Kidney glomerular epithelial cell (primary cell): ENCODE measurements around the gene MRM3.
"Not testable (repeated sequence)": the region's sequence is repeated elsewhere in the genome, so short reads cannot be mapped to it uniquely, and the experiment has no call there.

Source experiments
- DNase-seq: peaks from one replicate; lab custom pipeline; 2025; lab: John Stamatoyannopoulos, UW

MRM3 gene

DNA sequence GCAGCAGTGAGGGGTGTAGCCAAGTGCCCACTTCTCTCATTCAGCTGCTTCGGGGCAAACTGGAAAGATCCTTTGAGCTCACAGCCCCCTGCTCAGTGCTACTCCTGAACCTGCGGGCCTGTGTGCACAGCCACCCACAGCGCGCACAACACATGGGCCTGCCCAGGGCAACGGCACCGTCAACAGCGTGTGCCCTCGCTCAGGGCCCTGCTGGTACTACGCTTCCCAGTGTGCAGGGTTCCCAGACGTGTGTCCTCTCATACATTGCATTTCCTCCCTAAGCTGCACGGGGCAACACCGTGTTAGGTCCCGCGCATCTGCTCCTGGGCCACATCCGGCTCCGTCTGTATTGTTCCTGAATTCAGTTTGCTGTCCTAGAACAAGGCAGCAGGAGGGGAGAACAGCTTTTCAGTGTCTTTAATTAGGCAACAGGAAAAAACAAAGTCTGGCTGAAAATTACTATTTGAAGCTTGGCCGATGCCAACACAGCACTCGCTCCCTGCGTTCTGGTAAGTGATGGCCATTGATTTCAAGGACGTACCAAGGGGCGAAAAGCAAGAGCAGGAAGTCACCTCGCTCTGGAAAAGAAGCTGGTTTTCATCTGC lies 15.2 kb downstream of the MRM3 start:
- DNase-seq = no peak

DNA sequence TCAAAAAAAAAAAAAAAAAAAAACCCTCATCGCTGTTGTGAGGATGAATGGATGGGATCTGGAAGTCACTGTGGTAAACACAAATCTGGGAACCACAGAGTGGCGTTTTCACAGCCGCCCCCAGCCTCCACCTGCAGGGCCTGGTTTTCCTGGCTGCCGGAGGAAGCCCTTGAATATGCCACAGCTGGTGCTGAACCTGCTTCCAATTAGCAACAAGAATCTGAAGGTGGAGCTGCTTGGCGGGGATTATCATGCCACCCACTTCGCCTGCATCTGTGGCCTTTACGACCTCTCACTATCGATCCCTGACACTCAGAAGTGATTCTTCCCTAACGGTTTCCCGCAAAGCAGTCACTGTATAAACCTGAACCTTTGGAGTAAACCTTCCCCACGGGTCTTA lies 16.1 kb downstream of the MRM3 start:
- DNase-seq = no peak

DNA sequence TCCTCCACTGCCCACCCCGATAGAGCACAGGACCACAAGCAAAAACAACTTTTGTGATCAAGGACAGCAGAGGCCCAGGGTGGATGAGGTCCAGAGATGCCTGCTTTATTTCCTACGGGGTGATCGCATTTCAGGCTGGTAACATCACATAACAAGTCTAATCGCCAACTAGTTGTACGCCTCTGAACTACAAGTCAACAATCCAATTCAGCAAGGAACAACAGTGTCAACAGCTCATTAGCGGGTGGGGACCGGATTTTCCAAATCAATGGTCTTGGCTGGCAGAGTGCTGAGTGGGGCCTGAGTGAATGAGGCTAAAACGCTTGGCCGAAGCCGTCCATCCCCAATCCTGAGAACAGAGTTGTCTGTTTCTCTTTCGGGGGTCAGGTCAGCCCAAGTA lies 17.1 kb downstream of the MRM3 start:
- DNase-seq = no peak

DNA sequence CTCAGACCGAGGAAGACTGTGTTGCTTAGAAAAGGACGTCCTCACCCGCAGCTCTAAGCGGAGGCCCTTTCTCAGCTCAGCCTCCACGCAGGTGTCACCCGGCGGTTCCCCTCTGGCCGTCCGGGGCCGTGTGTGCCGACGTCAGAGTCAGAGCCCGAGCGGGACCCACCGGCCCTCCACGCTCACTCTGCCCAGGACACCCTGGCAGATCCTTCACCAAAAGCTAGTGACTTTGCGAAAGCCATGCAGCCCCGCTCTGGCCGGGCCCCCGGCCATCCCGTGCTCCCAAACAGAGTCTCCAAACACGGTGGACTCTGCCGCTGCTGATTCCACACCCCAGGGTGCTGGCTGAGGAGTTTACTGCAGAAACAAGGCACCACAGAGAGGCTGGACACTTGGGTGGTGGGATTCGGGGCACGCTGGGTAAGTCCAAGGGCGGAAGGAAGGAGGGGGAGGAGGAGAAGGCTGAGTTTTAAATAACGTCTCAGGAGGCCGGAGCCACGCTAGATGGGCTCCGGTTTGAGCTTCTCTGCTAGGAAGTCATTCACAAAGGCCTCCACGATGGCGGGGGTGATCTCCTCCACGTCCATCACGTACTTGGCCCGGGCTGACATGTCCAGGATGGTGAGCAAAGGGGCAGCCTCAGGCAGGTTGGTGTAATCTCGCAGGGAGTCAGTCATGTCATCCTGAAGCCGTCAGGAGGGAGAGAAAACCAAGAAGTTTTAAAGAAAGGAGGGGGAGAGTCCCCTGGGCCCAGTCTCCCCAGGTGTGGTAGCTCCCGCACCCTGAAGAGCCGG lies 18.5 kb downstream of the MRM3 start:
- DNase-seq = no peak

DNA sequence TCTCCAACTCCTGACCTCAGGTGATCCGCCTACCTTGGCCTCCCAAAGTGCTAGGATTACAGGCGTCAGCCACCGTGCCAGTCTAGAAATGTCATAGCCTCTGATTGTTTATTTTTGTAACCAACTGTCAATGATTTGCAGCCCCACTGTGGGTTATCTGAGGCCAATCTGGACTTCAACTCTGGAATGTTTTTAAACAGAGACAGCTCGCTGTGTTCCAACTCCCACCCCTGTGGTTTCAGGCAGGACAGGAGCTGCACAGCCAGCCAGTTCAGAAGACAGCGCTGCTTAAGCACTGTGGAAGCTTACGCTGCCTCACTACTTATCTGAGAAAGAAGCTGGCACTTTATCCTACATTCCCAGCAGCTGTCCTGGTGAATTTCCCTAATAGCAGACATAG lies 19.5 kb downstream of the MRM3 start:
- no peak for DNase-seq

DNA sequence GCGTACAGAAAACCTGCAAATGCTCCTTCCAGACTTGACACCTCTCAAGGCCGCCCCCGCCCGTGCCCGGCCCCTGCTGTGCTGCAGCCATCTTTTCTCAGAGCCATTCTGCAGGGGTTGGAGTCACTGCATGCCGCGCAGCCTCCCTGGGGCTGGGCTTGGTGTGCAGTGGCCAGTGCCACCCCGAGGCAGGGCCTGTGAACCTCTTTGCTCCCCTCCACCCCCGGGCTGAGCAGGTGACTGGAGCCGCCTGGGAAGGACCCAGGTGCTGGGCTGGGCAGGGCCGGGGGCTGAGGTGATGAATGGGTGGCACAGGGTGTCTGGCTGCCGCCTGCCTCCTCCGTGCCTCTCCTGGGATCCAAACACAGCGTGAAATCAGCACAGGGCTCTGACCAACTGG lies 20.3 kb downstream of the MRM3 start:
- DNase-seq = no peak

DNA sequence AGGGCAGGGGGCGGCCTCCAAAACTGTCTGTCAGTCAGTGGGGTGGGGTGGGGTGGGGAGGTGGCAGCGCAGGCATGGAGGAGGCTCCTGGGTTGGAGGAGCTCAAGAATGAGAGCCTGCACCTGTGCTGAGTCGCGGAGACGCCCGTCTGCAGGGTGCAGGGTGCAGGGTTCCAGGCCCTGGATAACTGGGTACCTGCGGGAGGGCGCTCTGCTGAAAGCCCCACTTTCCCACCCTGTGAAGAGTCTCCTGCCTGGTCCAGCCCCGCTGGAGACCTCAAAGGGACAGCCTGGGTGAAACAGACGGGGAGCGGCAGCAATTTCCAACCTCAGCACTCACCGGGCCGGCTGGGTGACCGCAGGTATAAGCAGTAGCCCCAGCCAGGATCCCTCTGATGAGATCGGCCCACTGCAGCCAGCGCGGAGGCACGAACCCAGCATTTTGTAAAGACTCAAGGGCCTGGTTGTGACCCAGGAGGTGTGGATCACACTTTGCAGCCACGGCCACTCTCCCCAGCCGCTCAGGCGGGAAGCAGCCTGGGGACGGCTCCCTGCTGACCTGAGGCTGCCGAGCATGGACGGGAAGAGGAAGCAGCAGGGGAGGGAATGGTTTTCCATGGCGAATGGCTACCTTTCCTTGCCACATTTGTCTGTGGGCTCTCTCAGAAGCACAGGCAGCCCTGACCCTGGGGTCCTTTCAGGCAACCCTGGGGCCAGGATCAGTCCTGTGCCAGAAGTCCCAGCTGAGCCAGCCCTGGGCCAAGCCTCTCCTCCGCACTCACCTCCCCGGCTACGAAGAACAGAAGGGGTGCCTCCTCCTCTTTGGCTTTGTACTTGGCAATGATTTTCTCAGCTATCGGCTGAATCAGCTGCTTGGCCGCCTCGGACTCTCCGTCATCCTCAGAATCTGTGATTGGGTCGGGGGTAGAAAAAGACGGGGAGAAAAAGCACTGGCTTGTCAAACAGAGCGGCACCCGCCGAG lies 21.0 kb downstream of the MRM3 start:
- no peak for DNase-seq

DNA sequence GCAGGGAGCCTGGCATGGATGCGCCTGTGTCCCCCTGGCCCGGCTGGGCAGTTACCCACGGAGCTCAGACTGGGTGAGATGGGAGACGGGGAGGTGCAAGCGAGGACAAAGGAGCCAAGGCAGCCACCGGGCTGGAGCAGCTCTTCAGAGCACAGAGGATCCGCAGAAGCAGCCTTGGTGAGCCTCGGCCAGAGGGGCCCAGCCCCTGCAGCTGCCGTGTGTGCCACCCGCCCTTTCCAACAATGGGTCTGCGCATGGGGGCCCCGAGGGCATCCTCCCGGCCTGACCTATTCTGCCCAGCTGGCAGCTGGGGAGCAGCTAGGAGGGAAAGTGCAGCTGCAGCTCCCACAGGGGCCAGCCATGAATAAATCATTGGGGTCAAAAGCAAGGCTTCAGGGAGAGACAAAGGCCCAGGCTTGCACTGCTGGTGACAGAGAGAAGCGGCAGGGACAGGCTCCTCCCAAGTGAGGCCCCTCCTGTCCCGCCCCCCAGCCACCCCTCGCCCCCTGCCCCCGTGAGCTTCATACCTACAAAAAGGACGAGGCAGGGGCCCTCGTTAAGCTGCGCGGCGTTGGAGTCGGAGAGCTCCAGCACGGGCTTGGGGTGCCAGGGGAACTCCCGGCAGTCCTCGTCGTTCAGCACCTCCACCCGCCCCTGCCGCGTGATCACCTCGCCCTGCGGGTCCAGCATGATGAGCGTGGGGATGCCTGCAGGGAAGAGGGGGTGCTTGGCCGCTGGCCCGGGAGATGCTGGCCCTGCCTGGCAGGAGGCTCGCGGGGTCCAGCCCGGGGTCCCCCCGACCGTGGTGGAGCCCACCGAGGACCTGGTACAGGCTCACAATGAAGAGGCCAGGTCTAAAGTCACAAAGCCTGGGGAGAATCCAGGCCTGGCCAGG lies 22.6 kb downstream of the MRM3 start:
- DNase-seq = no peak

DNA sequence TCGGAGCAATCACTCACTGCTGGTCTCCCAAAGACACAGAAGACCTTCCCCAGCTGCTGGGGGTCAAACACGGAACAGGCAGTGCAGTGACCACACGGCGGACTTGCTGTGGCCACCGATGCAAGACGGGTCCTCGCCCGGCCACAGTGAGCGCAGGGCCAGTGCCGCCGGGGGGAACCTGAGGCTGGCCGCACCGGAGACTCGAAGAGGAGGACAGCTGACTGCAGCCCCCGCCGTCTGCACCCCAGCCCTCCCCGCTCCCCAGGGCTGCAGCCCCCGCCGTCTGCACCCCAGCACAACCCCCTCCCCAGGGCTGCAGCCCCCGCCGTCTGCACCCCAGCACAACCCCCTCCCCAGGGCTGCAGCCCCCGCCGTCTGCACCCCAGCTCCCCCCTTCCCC lies 23.7 kb downstream of the MRM3 start:
- DNase-seq = not testable (repeated sequence)

DNA sequence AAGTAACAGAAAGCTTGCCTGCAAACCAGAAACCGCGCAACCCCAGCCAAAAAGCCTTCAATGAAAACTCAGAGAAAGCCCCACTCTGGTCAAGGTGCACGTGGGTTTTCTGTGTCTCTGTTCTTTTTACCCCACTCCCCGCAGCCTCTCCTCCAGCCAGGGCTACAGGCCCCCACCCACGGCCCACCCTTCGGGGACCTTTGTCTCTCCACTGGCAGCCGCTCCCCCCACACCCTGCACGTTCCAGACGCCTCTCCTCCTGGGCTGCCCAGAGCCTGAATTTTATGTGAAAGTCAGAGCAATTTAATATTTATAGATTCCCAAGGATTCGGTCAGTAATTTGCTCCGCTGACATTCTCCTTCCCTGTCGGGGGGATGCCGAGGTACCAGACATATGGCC lies 24.2 kb downstream of the MRM3 start:
- no peak for DNase-seq

DNA sequence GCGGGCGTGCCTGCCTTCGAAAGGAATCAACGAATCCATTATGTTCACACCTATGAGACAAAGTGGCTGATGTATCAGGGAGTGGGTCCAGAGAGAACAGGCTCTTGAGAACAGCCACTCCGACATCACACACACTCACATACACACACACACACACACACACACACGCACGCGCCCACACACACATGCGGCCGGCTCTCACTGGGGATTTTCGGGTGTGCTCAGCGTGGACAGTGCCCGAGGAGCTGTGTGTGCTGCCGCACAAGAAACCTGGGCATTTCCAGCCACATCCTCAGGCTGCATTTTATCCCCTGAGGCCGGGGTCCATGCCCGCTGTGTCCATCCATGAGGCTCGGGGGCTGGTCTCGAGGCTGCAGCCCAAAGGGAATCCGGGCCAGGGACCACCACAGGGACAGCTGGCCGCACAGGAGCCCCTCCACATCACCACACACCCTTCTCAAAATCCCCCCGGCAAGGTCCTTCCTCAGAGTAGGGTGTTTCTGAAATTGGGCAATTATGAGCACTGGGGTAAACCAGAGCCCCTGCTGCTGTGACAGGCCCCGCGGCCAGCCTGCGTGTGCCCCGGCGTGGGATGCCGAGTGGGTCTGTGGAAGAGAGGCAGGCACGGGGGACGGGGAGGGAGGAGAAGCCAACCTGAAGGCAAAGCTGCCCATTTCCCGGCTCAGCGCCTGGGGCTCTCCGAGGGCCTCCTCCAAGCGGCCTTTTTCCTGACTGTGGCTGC lies 24.8 kb downstream of the MRM3 start:
- DNase-seq = no peak

DNA sequence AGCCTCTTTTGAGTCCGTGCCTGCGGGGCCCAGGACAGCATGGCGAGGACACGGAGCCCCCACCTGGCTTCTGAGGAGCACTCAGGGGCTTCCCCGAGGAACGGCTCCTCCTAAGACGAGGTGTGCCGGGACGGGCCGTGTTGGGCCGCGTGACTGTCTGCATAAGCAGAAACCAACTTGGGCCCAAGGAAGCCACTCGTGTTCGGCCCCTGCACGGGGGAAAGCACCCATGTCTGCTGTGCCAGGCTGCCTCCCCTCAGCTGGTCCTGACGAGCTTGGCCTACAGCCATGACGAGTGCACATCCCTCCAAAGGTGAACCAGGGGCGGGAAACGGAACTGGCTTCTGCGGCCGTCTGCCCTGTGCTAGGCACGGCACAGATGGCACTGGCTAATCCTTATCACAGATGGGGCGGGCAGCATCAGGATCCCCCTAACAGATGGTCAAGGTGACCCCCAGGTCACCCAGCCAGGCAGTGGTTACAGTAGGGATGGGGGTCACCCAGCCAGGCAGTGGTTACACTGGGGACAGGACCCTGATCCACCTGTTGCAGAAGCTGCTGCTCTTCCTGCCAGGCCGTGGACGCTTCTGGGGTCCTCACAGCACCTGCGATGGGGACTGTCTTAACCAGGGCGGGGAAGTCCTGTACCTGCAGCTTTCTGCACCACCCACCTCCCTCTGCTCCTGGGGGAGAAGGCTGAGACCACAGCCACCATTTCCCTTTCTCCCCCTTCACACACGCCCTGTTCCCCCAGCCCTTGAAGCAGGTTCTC lies 25.6 kb downstream of the MRM3 start:
- no peak for DNase-seq

DNA sequence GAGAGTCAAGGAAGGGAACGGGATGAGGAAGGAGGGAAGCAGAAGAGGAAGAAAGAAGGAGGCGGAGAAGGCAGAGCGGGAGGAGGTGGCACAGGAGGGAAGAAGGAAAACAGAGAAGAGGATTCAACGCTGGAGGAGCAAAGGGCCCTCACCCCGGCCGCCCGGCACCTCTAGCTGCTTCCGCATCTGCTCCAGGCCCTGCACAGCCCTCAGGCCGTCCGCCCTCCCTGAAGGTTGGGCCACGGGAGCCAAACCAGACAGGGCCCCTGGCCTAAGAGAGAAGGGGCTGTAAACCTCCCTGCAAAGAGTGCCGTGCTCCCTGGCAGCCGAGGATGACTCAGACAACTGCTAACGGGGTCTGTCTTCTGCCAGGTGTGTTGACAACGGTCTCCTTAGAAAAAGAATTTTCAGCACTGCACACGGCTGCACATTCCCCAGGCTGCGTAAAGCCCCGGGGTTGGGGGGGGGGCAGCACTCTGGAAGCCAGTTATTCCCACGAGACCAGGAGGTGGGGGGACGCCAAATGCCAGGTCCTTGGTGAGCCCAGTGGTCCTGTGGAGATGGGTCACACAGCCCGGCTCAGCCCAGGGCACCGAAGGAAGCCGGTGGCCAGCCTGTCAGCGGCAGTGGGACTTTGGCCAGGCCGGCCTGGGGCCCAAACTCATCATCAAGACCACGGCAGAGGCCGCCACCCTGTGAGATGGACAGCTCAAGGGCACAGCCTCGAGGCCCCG lies 29.1 kb downstream of the MRM3 start:
- DNase-seq = no peak

DNA sequence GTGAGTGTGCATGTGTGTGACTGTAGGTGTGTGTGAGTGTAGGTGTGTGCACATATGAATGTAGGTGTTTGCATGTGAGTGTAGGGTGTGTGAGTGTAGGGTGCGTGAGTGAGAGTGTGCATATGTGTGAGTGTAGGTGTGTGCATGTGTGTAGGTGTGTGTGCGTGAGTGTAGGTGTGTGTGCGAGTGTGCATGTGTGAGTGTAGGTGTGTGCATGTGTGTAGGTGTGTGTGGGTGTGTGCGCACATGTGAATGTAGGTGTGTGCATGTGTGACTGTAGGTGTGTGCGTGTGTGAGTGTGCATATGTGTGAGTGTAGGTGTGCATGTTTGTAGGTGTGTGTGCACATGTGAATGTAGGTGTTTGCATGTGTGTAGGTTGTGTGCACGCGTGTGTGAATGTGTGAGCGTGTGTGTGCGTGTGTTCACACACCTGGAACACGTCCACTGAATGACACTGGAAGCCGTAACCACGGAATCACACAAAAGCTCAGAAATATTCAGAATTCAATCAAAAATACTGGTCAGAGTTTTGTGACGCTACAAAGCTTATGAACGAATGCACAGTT lies 30.6 kb downstream of the MRM3 start:
- DNase-seq = no peak

DNA sequence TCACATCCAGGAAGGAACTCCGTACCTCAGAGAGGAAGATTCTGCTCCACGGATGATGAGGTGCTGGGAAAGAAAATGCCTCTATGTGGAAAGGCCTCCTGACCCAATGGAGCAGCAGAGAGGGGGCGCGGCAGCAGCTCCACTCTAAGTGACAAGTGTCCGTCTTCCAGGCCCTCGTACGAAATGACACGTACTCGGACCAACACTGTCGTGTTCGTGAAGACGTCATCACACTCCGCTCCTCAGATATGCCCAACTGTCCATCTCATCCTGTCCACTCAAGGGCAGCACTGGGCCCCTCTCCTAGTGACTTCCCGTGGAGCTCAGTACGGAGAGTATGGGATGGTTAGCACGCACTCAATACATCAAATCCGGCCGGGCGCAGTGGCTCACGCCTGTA lies 32.2 kb downstream of the MRM3 start:
- DNase-seq = no peak

DNA sequence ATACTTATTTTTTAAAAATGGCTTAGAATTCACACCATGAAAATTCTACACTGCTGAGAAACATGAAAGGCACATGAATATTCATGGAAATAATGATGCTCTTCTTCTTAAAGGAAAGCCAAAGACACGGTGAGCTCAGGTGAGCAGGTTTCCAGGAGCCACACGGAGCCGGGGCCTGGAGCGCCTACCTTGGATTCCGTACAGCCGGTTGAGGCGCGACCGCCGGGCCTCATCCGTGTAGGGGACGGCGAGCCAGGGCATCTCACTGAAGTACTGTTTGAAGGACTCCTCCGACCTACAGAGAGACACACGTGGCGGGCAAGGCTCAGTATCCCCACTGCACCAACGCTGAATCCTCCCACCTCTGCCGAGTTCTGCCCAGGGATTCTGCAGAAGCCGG lies 37.1 kb downstream of the MRM3 start:
- DNase-seq = no peak

DNA sequence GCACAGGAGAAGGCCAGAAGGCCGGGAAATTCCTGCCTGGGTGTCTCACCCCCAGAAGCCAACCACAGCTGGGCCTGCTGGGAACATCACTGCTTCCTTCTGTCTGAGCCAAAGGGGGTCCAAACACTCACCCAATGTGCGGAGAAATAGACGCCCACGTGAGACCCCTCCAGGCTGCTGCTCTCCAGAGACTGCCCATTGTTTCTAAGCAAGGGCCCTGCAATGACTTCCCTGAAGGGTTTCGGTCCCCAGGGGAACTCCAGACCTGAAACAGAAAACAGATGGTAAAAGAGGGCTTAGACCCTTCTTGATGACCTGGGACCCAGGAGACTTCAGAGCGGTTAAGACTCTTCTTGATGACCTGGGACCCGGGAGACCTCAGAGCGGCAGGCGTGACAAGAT lies 41.3 kb downstream of the MRM3 start:
- no peak for DNase-seq

DNA sequence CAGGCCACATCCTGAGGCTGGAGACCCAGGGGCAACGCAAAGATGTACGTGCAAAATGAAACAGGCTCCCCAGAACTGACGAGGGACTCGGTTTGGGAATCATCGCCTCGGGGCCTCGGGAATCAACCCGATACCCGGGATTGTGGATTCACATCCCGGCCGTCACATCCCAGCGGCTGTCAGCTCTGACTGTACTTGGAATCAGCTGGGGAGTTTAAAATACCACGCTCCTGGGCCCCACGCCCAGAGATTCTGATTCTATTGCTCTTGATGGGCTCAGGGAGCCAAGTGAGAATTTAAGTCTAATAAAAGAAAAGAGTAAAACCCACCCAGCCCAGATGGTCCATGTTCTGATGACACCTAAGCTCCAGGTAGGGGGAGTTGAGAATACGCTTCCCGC lies 42.2 kb downstream of the MRM3 start:
- DNase-seq = no peak

DNA sequence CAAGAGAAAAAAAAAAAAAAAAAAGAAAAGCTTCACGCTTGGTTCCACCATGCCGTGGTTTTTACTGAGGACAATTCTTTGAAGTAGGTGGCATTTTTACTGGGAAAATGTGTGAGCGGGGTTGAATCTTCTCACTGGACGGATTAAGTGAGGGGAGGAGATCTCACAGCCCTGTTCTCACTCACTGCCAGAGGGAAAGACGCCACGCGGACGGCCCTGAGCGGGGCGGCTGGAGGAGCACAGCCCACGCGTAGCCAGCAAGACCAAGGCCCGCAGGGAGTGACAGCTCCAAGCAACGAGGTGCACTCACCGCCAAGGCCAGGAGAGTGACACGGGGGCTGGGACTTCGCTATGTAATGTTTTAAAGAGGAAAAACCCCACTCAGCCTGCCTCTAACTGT lies 43.1 kb downstream of the MRM3 start:
- no peak for DNase-seq
